PC-3 (cell line): ENCODE measurements around the gene C6. TPM values are rescaled to one million over a fixed set of nuclear protein-coding genes. Genes with fewer than 3 reads are reported as not detected.

Source experiments
- ATAC-seq: fragments of 200-7000 bp; cut with Tn5 transposase; 2 replicates; pipeline ENCODE4 v1.9.1; 2020; ENCODE audit warnings: mild to moderate bottlenecking, moderate library complexity
- BruUV-seq: library from RNA; stranded (reverse); fragments of 400-500 nt; replicated peaks from 2 replicates; lab custom pipeline; 2021; lab: Mats Ljungman, UMichigan
- CTCF ChIA-PET: fragments of 300-600 bp; sonication (Branson Sonifier 250); formaldehyde crosslinking; loops from one replicate; lab custom pipeline; 2022; ENCODE audit warnings: antibody characterized with exemption; lab: Charles Lee
- POLR2A ChIA-PET: fragments of 300-600 bp; sonication (Branson Sonifier 250); formaldehyde crosslinking; loops from one replicate; lab custom pipeline; 2022; ENCODE audit warnings: antibody characterized with exemption; ENCODE audit not compliant: unreplicated experiment; lab: Charles Lee
- DNase-seq: peaks from one replicate; pipeline ENCODE4 v3.0.0-alpha.2; 2015
- H2AFZ ChIP-seq: fragments of 300-600 bp; sonication (generic); 2 replicates; pipeline ENCODE4 v1.6.0; 2016; ENCODE audit warnings: antibody characterized with exemption, low read length
- H3F3A ChIP-seq: fragments of 300-600 bp; sonication (generic); one replicate; pipeline ENCODE4 v1.6.0; 2017; ENCODE audit warnings: antibody characterized with exemption, low read length, control low read depth, mild to moderate bottlenecking; ENCODE audit not compliant: unreplicated experiment
- H3K27ac ChIP-seq: fragments of 300-600 bp; sonication (generic); 2 replicates; pipeline ENCODE4 v1.5.1; 2016; ENCODE audit warnings: mild to moderate bottlenecking, low read length
- H3K27me3 ChIP-seq: fragments of 300-600 bp; sonication (generic); 2 replicates; pipeline ENCODE4 v1.6.1; 2016; ENCODE audit warnings: low read length, mixed read lengths
- H3K36me3 ChIP-seq: fragments of 300-600 bp; sonication (generic); 2 replicates; pipeline ENCODE4 v1.6.1; 2016; ENCODE audit warnings: low read depth, mixed run types, low read length, mixed read lengths
- H3K4me1 ChIP-seq: fragments of 300-600 bp; sonication (generic); 2 replicates; pipeline ENCODE4 v1.5.1; 2016; ENCODE audit warnings: low read length; ENCODE audit not compliant: insufficient read depth
- H3K4me2 ChIP-seq: fragments of 300-600 bp; sonication (generic); 2 replicates; pipeline ENCODE4 v1.6.0; 2016; ENCODE audit warnings: low read length
- H3K4me3 ChIP-seq: fragments of 300-600 bp; sonication (generic); 2 replicates; pipeline ENCODE4 v1.5.1; 2016; ENCODE audit warnings: mild to moderate bottlenecking, low read length, mixed read lengths
- H3K79me2 ChIP-seq: fragments of 300-600 bp; sonication (generic); 2 replicates; pipeline ENCODE4 v1.6.1; 2017; ENCODE audit warnings: low read length, mixed read lengths
- H3K9ac ChIP-seq: fragments of 300-600 bp; sonication (generic); 2 replicates; pipeline ENCODE4 v1.6.0; 2016; ENCODE audit warnings: mild to moderate bottlenecking, low read length
- H3K9me2 ChIP-seq: fragments of 300-600 bp; sonication (generic); replicated peaks from 2 replicates; pipeline ENCODE4 v1.6.1; 2016; ENCODE audit warnings: mixed run types, low read length, mixed read lengths
- H3K9me3 ChIP-seq: fragments of 300-600 bp; sonication (generic); 2 replicates; pipeline ENCODE4 v1.6.1; 2016; ENCODE audit warnings: low read length, mixed read lengths
- H4K20me1 ChIP-seq: fragments of 300-600 bp; sonication (generic); 2 replicates; pipeline ENCODE4 v1.6.1; 2016; ENCODE audit warnings: low read length, mixed read lengths
- CTCF ChIP-seq: fragments of 300-600 bp; sonication (generic); conservative IDR thresholded peaks from 2 replicates; pipeline ENCODE4 v1.5.1; 2017; ENCODE audit warnings: antibody characterized with exemption, low read depth, mild to moderate bottlenecking, low read length
- EZH2 ChIP-seq: fragments of 300-600 bp; sonication (generic); IDR thresholded peaks from one replicate; pipeline ENCODE4 v1.6.1; 2017; ENCODE audit warnings: antibody characterized with exemption, mild to moderate bottlenecking, low read length; ENCODE audit not compliant: unreplicated experiment
- EZH2phosphoT487 ChIP-seq: fragments of 300-600 bp; sonication (generic); IDR thresholded peaks from 2 replicates; pipeline ENCODE4 v1.6.1; 2018; ENCODE audit warnings: mild to moderate bottlenecking, antibody characterized with exemption, low read length, borderline replicate concordance
- intact Hi-C: fragments of 100-400 bp; cut with micrococcal nuclease; formaldehyde crosslinking; loops from 2 replicates; pipeline ENCODE4 v1.9.0; 2023
- total RNA-seq: library from RNA; depleted of rRNA; stranded (reverse); fragments of >200 nt; gene quantifications from 2 replicates; pipeline ENCODE4 v1.2.3, GENCODE V29; 2014

Gene C6
- total RNA-seq, 1 experiment from 2014 or later: not detected

GRCh38 chr5:41252036-41252435, 38.7 kb upstream of the C6 start:
- H3K9ac ChIP-seq: no peak overlapping the region
- no peaks in the 10 kb centered on the region for H3F3A ChIP-seq
- H3K9me3 ChIP-seq: no peaks in the 10 kb centered on the region
- CTCF ChIA-PET: no interaction called here
- POLR2A ChIA-PET: no interaction called here
- BruUV-seq: no TSS peak
- H3K27me3 ChIP-seq: no peaks in the 10 kb centered on the region
- no peak overlapping the region for H3K27ac ChIP-seq
- no peaks in the 10 kb centered on the region for H3K79me2 ChIP-seq
- H3K9me2 ChIP-seq: no peaks in the 10 kb centered on the region
- DNase-seq (peak; percentile 25), ATAC-seq (peak; percentile 27; the same call in 1 of the 2 replicates)
- no peaks in the 10 kb centered on the region for H3K36me3 ChIP-seq
- TF ChIP-seq EZH2phosphoT487: no peak
- TF ChIP-seq EZH2: no peak
- TF ChIP-seq CTCF: no peak
- H3K4me2 ChIP-seq: no peak overlapping the region
- H3K4me1 ChIP-seq: peaks cover 1% of the 10 kb centered on the region
- no peak overlapping the region for H3K4me3 ChIP-seq
- intact Hi-C loops: no loop called here
- H2AFZ ChIP-seq: no peak overlapping the region
- no peaks in the 10 kb centered on the region for H4K20me1 ChIP-seq

- Histone ChIP-seq H3F3A (no peaks in the 10 kb centered on the region), H3K9ac (no peak overlapping the region), H3K79me2 (no peaks in the 10 kb centered on the region), H3K9me3 (no peaks in the 10 kb centered on the region), H4K20me1 (no peaks in the 10 kb centered on the region), H3K4me3 (no peak overlapping the region), H3K27ac (no peak overlapping the region), H3K4me2 (no peak overlapping the region), H3K36me3 (no peaks in the 10 kb centered on the region), H3K9me2 (no peaks in the 10 kb centered on the region), H3K27me3 (no peaks in the 10 kb centered on the region), H2AFZ (no peak overlapping the region), H3K4me1 (peaks cover 14% of the 10 kb centered on the region)
- intact Hi-C loops: no loop called here
- TF ChIP-seq EZH2phosphoT487 (no peak), EZH2 (no peak), CTCF (no peak)
- BruUV-seq: no TSS peak
- CTCF ChIA-PET: no interaction called here
- POLR2A ChIA-PET: no interaction called here
- no peak for DNase-seq
- ATAC-seq: no peak
Observed at GRCh38 chr5:41250351-41250987, 37.1 kb upstream of the C6 start.

- Histone ChIP-seq H3F3A (no peaks in the 10 kb centered on the region), H3K9ac (no peak overlapping the region), H3K36me3 (no peaks in the 10 kb centered on the region), H2AFZ (no peak overlapping the region), H4K20me1 (no peaks in the 10 kb centered on the region), H3K27me3 (no peaks in the 10 kb centered on the region), H3K79me2 (no peaks in the 10 kb centered on the region), H3K9me3 (no peaks in the 10 kb centered on the region), H3K4me3 (no peak overlapping the region), H3K9me2 (no peaks in the 10 kb centered on the region), H3K4me1 (peaks cover 14% of the 10 kb centered on the region), H3K4me2 (no peak overlapping the region), H3K27ac (peak overlapping the region; percentile 40; the same call in 1 of the 2 replicates)
- TF ChIP-seq EZH2: no peak
- ChIA-PET CTCF (no interaction called here), POLR2A (no interaction called here)
- ATAC-seq: no peak
- intact Hi-C loops: loop anchor here (10.0 kb wide), 1 partner anchor 252 kb away; no protein-coding TSS in a partner anchor
- no peak for DNase-seq
- no TSS peak for BruUV-seq
Observed at GRCh38 chr5:41247135-41247534, 33.8 kb upstream of the C6 start.
